Endothelial cell of umbilical vein (primary cell): ENCODE results near the gene CSGALNACT2. TPM values are rescaled to one million over a fixed set of nuclear protein-coding genes. Genes with fewer than 3 reads are reported as not detected.

ENCODE experiments used
- BruUV-seq: library from RNA; stranded (reverse); fragments of 400-500 nt; replicated peaks from 2 replicates; lab custom pipeline; 2021; lab: Mats Ljungman, UMichigan
- CTCF ChIA-PET: fragments of 300-600, 350-600 bp; sonication (Branson Sonifier 250); formaldehyde crosslinking; loops from one replicate; lab custom pipeline; 2021; ENCODE audit warnings: antibody characterized with exemption, inconsistent platforms; lab: Charles Lee
- POLR2A ChIA-PET: fragments of 300-600, 350-600 bp; sonication (Branson Sonifier 250); formaldehyde crosslinking; loops from one replicate; lab custom pipeline; 2021; ENCODE audit warnings: antibody characterized with exemption, inconsistent platforms; lab: Charles Lee
- DNase-seq: peaks from one replicate; pipeline ENCODE4 v3.0.0-alpha.2; 2011; ENCODE audit warnings: low read depth, low spot score
- FAIRE-seq: peaks from 2 replicates; lab custom pipeline; 2011; peaks lifted over from hg19 to GRCh38; lab: Jason Lieb, UNC
- H2AFZ ChIP-seq: 2 replicates; pipeline ENCODE4 v1.6.0; 2012; ENCODE audit warnings: low read depth, low read length, control low read depth, inconsistent platforms
- H3K27ac ChIP-seq: 2 replicates; pipeline ENCODE4 v1.5.1; 2011; ENCODE audit warnings: low read depth, mild to moderate bottlenecking, control low read depth, low read length, moderate library complexity; ENCODE audit not compliant: insufficient read depth
- H3K27me3 ChIP-seq, 2 experiments: 2 replicates each; pipeline versions ENCODE4 v1.6.0 to v1.6.1; 2011; ENCODE audit warnings: low read length in 2 of 2, mixed read lengths in 1 of 2; ENCODE audit not compliant: control insufficient read depth in 2 of 2, insufficient read depth in 2 of 2
- H3K36me3 ChIP-seq, 2 experiments: 2 replicates in 1 of 2; 3 replicates in 1 of 2; pipeline ENCODE4 v1.5.1; 2011; ENCODE audit warnings: low read length in 2 of 2, mild to moderate bottlenecking in 1 of 2, moderate library complexity in 1 of 2; ENCODE audit not compliant: control insufficient read depth in 2 of 2, insufficient read depth in 2 of 2; ENCODE audit errors: extremely low read depth in 1 of 2
- H3K4me1 ChIP-seq: 3 replicates; pipeline ENCODE4 v1.5.1; 2011; ENCODE audit warnings: mild to moderate bottlenecking, low read length; ENCODE audit not compliant: control insufficient read depth, insufficient read depth; ENCODE audit errors: extremely low read depth
- H3K4me2 ChIP-seq: 2 replicates; pipeline ENCODE4 v1.6.1; 2011; ENCODE audit warnings: low read length, control low read depth, mixed read lengths; ENCODE audit not compliant: insufficient read depth
- H3K4me3 ChIP-seq, 3 experiments: fragments of 200-600 bp in 1 of 3; sonication (generic), shearing (Covaris generic) in 1 of 3; replicated peaks in 1 of 3; 2 replicates each; pipeline ENCODE4 v1.5.1; 2011 to 2016; ENCODE audit warnings: control low read depth in 3 of 3, low read length in 3 of 3, mild to moderate bottlenecking in 2 of 3, inconsistent platforms in 1 of 3, low read depth in 1 of 3, moderate library complexity in 1 of 3; ENCODE audit not compliant: insufficient read depth in 1 of 3
- H3K79me2 ChIP-seq: 2 replicates; pipeline ENCODE4 v1.6.0; 2012; ENCODE audit warnings: low read length, inconsistent platforms; ENCODE audit not compliant: control insufficient read depth, insufficient read depth
- H3K9ac ChIP-seq: replicated peaks from 2 replicates; pipeline ENCODE3; 2011; ENCODE audit warnings: low read length, control low read depth; ENCODE audit not compliant: insufficient read depth; ENCODE audit errors: extremely low read depth
- H3K9me1 ChIP-seq: replicated peaks from 3 replicates; pipeline ENCODE4 v1.6.0; 2011; ENCODE audit warnings: mild to moderate bottlenecking, low read length; ENCODE audit not compliant: control insufficient read depth, insufficient read depth; ENCODE audit errors: extremely low read depth
- H3K9me3 ChIP-seq: replicated peaks from 2 replicates; pipeline ENCODE4 v1.5.1; 2012; ENCODE audit warnings: low read length, inconsistent platforms; ENCODE audit not compliant: control insufficient read depth, insufficient read depth
- H4K20me1 ChIP-seq: replicated peaks from 2 replicates; pipeline ENCODE3; 2011; ENCODE audit warnings: mild to moderate bottlenecking, low read length; ENCODE audit not compliant: control insufficient read depth, insufficient read depth; ENCODE audit errors: extremely low read depth
- EZH2 ChIP-seq: IDR thresholded peaks from 2 replicates; pipeline ENCODE4 v1.6.1; 2012; ENCODE audit warnings: borderline replicate concordance, low read depth, mild to moderate bottlenecking, moderate library complexity, low read length, inconsistent platforms; ENCODE audit not compliant: severe bottlenecking
- FOS ChIP-seq: IDR thresholded peaks from 2 replicates; pipeline ENCODE4 v1.6.1; 2011; ENCODE audit warnings: mild to moderate bottlenecking, low read length, moderate library complexity, borderline replicate concordance; ENCODE audit not compliant: insufficient read depth
- GATA2 ChIP-seq: IDR thresholded peaks from 2 replicates; pipeline ENCODE4 v1.7.0; 2011; ENCODE audit warnings: low read depth, mild to moderate bottlenecking, moderate library complexity, mixed read lengths, low read length; ENCODE audit not compliant: insufficient read length, insufficient read depth
- JUN ChIP-seq: IDR thresholded peaks from 2 replicates; pipeline ENCODE4 v1.6.1; 2011; ENCODE audit warnings: borderline replicate concordance, low read depth; ENCODE audit not compliant: insufficient read length, insufficient read depth
- MYC ChIP-seq: IDR thresholded peaks from one replicate; pipeline ENCODE4 v1.6.1; 2011; ENCODE audit warnings: mild to moderate bottlenecking, low read depth, low read length
- dilution Hi-C: fragments of 300-500 bp; cut with MboI; formaldehyde crosslinking; loops from one replicate; pipeline ENCODE4 v1.15.0; 2019; ENCODE audit warnings: low sequenced_read_pairs; ENCODE audit not compliant: extremely low pct_ligation_motif_present
- intact Hi-C: fragments of 100-400 bp; cut with micrococcal nuclease; formaldehyde crosslinking; loops from one replicate; pipeline ENCODE4 v1.10.0; 2022
- polyA plus RNA-seq, 4 experiments: library from polyadenylated mRNA; depleted of rRNA in 3 of 4; stranded (reverse) in 3 of 4; unstranded in 1 of 4; fragments of >200 nt; gene quantifications; 2 replicates each; pipeline versions ENCODE4 v1.2.1 to v1.2.3, GENCODE V29; 2011 to 2012; ENCODE audit warnings: missing spikeins in 1 of 4
- total RNA-seq: library from RNA; stranded (reverse); gene quantifications from 2 replicates; pipeline ENCODE4 v1.2.3, GENCODE V29; 2021
- TF ChIP-seq, protein P1 (sequence below), 2 donors: IDR thresholded peaks; 1 replicate in 1 of 2; 2 replicates in 1 of 2; pipeline ENCODE4 v1.5.1; 2011; ENCODE audit warnings: low read length in 2 of 2, mild to moderate bottlenecking in 2 of 2, moderate library complexity in 2 of 2, control low read depth in 1 of 2, inconsistent platforms in 1 of 2, low read depth in 1 of 2; ENCODE audit not compliant: insufficient read depth in 1 of 2; ENCODE audit errors: extremely low read depth in 1 of 2

Gene CSGALNACT2
- total and polyA plus RNA-seq, 2 donors (not counting 3 experiments of a cell fraction or from before 2014, with no cell fraction given), result 9.7 to 17.7 TPM

DNA sequence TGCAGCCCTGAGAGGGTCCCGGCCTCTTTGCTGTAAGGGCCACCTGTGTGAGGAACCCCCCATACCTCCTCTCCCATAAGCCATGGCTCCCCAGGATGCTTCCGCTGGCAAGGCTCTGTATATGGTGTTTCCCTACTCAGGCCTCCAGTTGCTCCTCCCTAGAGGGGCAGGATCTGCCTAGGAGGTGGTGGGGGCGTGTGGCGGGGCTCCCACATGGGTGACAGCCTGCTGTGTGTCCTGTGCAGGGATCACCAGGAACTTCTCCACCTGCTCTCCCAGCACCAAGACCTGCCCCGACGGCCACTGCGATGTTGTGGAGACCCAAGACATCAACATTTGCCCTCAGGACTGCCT lies 25.7 kb upstream of the CSGALNACT2 start:
- Histone ChIP-seq H3K4me3 (no peak overlapping the region), H3K9me1 (no peaks in the 10 kb centered on the region), H3K9ac (no peak overlapping the region), H3K79me2 (no peaks in the 10 kb centered on the region), H4K20me1 (no peaks in the 10 kb centered on the region), H3K27ac (no peak overlapping the region), H2AFZ (no peak overlapping the region), H3K27me3 (no peaks in the 10 kb centered on the region), H3K36me3 (no peaks in the 10 kb centered on the region), H3K4me1 (peaks cover 6% of the 10 kb centered on the region), H3K4me2 (no peak overlapping the region), H3K9me3 (no peaks in the 10 kb centered on the region)
- CTCF ChIA-PET, result no interaction called here
- dilution Hi-C loops, result no loop called here
- POLR2A ChIA-PET, result no interaction called here
- no peak for TF ChIP-seq EZH2
- TF ChIP-seq MYC, result no peak
- no peak for TF ChIP-seq JUN
- no peak for TF ChIP-seq FOS
- TF ChIP-seq GATA2, result no peak
- TF ChIP-seq, protein P1, sequence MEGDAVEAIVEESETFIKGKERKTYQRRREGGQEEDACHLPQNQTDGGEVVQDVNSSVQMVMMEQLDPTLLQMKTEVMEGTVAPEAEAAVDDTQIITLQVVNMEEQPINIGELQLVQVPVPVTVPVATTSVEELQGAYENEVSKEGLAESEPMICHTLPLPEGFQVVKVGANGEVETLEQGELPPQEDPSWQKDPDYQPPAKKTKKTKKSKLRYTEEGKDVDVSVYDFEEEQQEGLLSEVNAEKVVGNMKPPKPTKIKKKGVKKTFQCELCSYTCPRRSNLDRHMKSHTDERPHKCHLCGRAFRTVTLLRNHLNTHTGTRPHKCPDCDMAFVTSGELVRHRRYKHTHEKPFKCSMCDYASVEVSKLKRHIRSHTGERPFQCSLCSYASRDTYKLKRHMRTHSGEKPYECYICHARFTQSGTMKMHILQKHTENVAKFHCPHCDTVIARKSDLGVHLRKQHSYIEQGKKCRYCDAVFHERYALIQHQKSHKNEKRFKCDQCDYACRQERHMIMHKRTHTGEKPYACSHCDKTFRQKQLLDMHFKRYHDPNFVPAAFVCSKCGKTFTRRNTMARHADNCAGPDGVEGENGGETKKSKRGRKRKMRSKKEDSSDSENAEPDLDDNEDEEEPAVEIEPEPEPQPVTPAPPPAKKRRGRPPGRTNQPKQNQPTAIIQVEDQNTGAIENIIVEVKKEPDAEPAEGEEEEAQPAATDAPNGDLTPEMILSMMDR (IDR thresholded peaks at IDR 0.05; ENCODE audit: extremely low read depth in 1 of 2, insufficient read depth in 1 of 2, low read depth in 1 of 2, low read length in 2 of 2), result no peak
- FAIRE-seq, result no peak
- intact Hi-C loops, result no loop called here
- BruUV-seq, result no TSS peak
- DNase-seq, result no peak
